Activated CD4-positive, alpha-beta T cell treated with anti-CD3 and anti-CD28 coated beads, Interleukin-2, amount 50 U/mL, for 1 hour (primary cell): Measurements from ENCODE around the gene BLM.
"Not testable (repeated sequence)": the region's sequence is repeated elsewhere in the genome, so short reads cannot be mapped to it uniquely, and the experiment has no call there.

ENCODE experiments used
- DNase-seq: peaks from one replicate; pipeline ENCODE4 v3.0.0-alpha.2; 2020

The BLM gene

DNA sequence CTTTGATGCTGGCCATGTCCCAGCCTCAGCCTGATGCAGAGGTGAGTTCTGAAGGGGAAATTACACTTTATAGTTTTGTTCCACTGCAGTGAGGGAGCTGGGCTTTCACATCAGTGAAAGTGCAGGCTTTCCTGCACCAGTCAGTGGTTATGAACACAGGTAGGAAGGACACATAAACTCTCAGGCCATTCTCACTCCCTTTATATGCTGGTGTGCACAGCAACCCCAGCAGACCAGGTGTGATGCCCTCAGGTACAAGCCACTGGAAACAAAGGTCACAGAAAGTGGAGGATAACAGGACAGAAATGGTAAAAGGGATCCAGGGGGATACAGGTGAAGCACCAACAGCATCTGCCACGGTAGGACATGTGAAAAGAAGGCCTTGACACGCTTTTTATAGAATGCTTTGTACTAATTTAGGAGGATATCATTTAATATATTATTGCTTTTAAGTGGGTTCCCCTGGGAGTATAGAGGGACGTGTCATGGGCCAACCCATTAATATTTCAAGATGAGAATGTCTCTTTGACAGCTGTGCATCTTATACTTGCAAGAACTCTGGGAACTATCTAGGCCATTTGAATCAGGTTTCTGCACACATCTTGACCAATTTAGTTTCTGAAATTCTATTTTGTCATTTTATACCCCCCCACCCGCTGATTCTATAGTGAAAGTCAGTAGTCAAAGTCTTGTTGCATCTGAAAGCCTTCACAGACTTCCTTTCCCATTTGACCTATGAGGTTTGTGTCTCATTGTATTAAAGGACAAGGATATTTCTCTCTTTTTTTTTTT is 25.0 kb upstream of the BLM start:
- no peak for DNase-seq

- DNase-seq = no peak
Observed at GRCh38 chr15:90694987-90695386, 22.2 kb upstream of the BLM start.

- DNase-seq = no peak
Observed at GRCh38 chr15:90697175-90697574, 20.0 kb upstream of the BLM start.

GRCh38 chr15:90698629-90699028 is 18.5 kb upstream of the BLM start:
- no peak for DNase-seq

DNA sequence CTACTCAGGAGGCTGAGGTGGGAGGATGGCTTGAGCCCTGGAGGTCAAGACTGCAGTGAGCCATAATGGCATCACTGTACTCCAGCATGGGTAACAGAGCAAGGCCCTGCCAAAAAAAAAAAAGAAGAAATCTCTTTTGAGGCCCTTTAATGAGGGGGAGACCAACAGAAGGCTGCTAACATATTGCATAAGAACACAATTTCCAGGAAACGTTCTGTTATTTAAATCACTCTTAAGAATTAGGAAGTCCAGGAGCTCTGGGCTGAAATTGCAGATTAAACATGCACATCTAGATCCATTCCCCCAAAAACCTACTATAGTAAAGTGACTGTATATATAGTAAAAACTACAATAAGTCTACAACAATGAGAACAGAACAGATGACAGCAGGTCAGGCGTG is 16.1 kb upstream of the BLM start:
- DNase-seq = no peak

DNA sequence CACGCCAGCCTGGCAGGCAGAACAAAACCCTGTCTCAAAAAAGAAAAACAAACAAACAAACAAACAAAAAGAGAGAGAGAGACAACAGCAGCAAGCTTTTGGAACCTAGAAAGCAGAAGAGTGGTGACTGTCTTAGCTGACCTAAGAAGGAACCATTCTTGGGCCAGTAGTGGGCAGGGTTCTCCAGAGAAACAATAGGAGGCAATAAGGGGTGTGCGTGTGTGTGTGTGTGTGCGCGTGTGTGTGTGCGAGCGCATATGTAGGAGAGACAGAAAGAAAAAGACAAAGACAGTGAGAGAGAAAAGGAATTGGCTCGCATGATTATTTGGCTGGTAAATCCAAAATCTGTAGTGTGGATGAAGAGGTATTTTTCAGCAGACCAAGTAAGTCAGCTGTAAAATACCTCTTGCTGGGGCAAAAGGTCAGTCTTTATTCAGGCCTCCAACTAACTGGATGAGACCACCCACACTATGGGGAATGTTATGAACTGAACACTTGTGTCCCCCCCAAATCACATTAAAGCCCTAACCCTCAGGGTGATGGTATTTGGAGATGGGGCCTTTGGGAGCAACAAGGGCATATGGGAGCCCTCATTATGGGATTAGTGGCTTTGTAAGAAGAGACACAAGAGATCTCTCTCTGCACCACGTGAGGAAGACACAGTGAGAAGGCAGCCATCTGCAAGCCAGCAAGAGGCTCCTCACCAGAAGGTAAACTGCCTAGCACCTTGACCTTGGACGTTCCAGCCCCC is 15.1 kb upstream of the BLM start:
- no peak for DNase-seq

DNA sequence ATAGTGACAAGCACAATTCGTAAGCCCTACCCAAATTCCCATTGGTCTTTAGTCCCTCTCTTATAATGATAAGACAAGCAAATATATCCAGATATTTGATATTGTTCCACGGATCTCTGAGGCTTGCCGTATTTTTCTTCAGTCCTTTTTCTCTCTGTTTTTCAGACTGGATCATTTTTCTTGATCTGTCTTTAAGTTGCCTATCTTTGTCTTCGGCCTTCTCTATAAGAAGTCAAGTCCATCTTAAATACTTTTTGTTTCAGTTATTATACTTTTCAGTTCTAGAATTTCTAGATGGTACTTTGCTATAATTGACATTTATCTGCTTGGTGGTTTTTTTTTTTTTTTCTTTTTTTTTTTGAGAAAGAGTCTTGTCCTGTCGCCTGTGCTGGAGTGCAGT is 13.7 kb upstream of the BLM start:
- no peak for DNase-seq

GRCh38 chr15:90705212-90705611 is 11.9 kb upstream of the BLM start:
- DNase-seq = no peak

- no peak for DNase-seq
Observed at GRCh38 chr15:90706394-90707327, 10.5 kb upstream of the BLM start.

DNA sequence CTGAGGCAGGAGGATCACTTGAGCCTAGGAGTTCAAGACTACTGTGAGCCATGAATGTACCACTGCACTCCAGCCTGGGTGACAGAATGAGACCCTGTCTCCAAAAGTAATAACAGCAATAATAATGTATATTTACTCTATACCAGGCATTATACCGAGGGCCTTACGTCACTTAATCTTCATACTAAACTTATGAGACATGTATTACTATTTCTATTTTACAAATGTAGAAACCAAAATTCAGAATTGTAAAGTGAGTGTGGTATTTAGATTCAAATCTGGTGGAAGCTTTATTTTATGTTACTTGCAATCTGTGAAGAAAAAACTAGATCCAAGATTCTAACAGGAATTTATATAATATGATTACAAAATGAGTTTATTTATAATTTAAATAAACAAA is 9.7 kb upstream of the BLM start:
- no peak for DNase-seq

DNA sequence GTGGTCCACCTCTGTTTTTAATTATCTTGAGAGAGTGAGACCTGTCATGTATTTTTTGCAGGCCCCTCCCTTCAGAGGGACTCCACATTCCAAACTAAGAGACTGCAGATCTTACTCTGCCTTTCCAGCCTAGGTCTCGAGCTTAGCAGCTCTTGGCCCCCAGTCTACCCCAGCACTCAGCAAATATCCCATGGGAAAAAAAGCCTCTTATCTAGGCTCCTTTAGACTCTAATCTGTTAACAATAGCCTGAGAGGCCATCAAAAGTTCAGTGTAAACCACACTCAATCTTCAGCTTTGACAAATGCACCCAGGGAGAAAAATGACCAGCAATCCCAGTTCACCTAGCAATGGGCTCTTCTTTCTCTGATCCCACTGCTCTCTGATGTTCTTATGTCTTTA is 8.6 kb upstream of the BLM start:
- no peak for DNase-seq

- DNase-seq = no peak
Observed at GRCh38 chr15:90709278-90709677, 7.9 kb upstream of the BLM start.

- DNase-seq = no peak
Observed at GRCh38 chr15:90710436-90711027, 6.6 kb upstream of the BLM start.

DNA sequence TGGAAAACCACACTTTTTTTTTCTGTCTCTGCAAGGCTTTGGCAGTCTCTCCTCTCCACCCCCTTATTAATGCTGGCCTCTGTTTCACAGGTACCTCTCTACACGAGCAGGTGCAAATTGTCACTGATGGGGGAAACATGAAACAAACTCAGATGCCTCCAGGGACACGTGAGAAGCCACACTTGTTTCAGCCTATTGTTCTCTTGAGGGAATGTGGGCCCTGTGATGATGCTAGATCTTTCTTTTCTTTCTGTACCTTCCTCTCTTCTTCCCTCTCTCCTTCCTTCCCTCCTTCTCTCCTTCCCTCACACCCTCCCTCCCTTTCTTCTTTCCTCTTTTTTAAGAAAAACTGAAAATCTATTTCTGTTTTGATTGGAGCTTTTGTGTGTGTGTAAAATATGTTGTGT is 5.7 kb upstream of the BLM start:
- DNase-seq = no peak

GRCh38 chr15:90711842-90712241 is 5.3 kb upstream of the BLM start:
- DNase-seq = no peak

- DNase-seq = no peak
Observed at GRCh38 chr15:90713081-90713480, 4.1 kb upstream of the BLM start.

DNA sequence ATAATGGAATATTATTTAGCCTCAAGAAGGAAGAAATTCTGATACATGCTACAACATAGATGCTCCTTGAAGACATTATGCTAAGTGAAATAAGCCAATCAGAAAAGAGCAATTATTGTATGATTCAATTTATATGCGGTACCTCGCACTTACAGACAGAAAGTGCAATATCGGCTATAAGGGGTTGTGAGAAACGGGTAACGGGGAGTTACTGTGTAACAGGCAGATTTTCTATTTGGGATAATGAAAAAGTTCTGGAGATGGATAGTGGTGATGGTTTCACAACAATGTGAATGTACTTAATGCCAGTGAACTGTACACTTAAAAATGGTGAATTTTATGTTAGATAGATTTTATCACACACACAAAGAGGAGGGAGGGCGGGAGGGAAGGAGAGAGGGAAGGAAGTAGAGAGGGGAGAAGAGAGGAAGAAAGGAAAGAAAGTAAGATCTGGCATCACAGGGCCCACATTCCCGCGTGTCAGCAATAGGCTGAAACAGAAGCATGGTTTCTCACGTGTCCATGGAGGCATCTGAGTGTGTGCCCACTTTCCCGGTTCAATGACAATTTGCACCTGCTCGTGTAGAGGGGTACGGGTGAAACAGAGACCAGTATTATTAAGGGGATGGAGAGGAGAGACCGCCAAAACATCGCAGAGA is 700 bp upstream of the BLM start:
- no peak for DNase-seq

- no peak for DNase-seq
Observed at GRCh38 chr15:90718232-90718631, 1.1 kb downstream of the BLM start.

DNA sequence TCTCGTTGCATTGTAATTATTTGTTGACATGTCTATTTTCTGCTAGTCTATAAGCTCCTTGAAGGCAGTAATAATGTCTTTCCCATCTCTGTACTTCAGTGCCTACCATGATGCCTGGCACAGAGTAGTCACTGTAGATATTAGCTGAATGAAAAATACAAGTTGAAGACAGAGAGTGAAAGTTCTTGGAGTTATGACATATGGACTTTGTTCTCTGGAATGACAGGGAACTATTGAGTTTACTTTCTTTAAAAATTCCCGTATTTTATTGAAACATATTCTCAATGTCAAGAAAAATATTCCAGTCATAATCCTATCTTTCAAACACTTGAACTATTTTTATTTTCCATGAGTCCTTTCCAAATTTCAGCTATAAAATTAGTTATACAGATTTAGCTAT is 3.0 kb downstream of the BLM start:
- DNase-seq = no peak

- DNase-seq = no peak
Observed at GRCh38 chr15:90729261-90729660, 12.1 kb downstream of the BLM start.

DNA sequence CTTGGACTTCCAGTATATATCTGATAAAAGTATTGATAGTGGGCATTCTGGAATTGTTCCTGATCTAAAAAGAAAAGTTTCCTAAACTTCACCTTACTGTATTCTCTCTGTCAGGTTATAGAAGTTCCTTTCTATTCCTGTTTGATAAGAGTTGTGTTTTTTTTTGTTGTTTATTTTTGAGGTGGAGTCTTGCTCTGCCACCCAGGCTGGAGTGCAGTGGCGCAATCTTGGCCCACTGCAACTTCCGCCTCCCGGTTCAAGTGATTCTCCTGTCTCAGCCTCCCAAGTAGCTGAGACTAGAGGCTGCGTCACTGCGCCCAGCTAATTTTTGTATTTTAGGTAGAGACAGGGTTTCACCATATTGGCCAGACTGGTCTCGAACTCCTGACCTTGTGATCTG is 13.1 kb downstream of the BLM start:
- no peak for DNase-seq

- no peak for DNase-seq
Observed at GRCh38 chr15:90735923-90736322, 18.8 kb downstream of the BLM start.

DNA sequence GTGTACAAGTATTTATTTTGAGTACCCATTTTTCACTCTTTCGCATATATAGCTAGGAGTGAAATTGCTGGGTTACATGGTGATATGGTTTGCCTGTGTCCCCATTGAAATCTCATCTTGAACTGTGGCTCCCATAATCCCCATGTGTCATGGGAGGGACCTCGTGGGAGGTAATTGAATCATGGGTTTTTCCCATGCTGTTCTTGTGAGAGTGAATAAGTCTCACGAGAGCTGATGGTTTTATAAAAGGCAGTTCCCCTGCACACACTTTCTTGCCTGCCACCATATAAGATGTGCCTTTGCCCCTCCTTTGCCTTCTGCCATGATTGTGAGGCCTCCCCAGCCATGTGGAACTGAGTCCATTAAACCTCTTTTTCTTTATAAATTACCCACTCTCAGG is 23.4 kb downstream of the BLM start:
- DNase-seq = not testable (repeated sequence)
